ENCODE results near the gene XKRX.

XKRX gene

DNA sequence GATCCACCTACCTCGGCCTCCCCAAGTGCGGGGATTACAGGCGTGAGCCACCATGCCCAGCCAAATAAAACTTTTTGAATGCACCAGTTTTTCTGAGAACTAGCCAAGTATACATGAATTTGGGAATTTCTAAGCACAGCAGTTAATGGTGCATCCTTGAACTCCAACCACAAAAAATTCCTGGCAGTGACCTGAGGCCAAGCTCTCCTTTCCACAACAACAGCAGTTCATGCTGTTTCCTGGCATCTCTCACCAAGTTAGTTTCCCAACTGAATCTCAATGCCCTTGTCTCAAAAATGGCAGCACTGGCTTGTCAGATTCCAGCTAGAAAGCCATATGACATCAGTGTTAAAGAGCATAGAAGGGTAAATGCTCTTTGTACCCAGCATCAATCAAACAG lies 15.9 kb upstream of the XKRX start:
- WGBS, 2 experiments (ENCODE audit: insufficient coverage in 2 of 2), result no CpG with 5 or more reads among the region's 3 CpGs
- no peak overlapping the region for H3K4me3 ChIP-seq (ENCODE audit: extremely low read depth, insufficient read depth, low read length, poor library complexity, severe bottlenecking)
- no peak overlapping the region for H3K27ac ChIP-seq (ENCODE audit: low read depth, low read length, severe bottlenecking)
- no peaks in the 10 kb centered on the region for H3K9me3 ChIP-seq (ENCODE audit: control insufficient read depth, low read length)
- H3K4me1 ChIP-seq (ENCODE audit: control insufficient read depth, insufficient read depth, low read length, poor library complexity, severe bottlenecking), result no peaks in the 10 kb centered on the region
- no peaks in the 10 kb centered on the region for H3K36me3 ChIP-seq (ENCODE audit: control insufficient read depth, insufficient read depth, low read length)

DNA sequence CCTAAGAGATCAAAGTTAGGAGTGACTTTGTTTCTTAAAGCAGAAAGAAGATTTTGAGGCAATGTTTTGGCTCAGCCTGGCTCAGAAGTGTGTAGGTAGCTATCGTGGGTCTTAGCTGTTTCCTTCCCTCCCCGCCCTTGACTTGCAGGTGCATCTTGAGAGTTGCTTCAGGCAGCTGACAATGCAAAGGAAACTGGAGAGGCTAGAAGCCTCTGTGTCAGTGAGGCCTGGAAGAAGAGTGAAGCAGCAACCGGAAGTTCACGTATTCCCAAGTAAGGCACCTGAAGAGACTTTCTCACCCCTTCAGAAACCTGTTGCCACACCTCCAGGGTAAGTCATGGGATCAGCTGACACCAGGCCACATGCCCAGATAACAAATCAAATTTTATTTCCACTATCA lies 10.6 kb upstream of the XKRX start:
- Histone ChIP-seq H3K27ac (ENCODE audit: low read depth, low read length, severe bottlenecking) (no peak overlapping the region), H3K9me3 (ENCODE audit: control insufficient read depth, low read length) (no peaks in the 10 kb centered on the region), H3K36me3 (ENCODE audit: control insufficient read depth, insufficient read depth, low read length) (no peaks in the 10 kb centered on the region), H3K4me3 (ENCODE audit: extremely low read depth, insufficient read depth, low read length, poor library complexity, severe bottlenecking) (no peak overlapping the region), H3K4me1 (ENCODE audit: control insufficient read depth, insufficient read depth, low read length, poor library complexity, severe bottlenecking) (no peaks in the 10 kb centered on the region)
- 33% methylated on average over 1 of the region's 4 CpGs; no CpG with 5 or more reads in 1 of the 2 experiments for WGBS, 2 experiments (ENCODE audit: insufficient coverage in 2 of 2)

DNA sequence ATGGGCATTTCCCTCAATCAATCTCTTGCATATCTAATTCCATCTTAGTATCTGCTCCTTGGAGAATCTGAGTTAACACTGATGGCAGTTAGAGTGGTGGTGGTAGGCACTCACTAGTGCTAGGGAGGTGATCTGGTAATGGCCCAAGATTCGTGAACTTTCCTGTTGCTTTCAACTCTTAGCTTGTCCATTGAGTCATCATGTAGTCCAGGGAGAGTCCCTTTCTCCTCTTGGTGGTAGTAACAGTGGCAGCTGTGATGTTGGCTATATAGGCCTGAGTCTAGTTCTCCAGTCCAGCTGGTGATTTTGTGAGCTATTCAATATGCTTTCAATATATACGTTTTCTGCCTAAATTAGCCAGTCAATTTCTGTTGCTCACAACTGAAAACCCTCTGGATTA lies 7.0 kb upstream of the XKRX start:
- H3K27ac ChIP-seq (ENCODE audit: low read depth, low read length, severe bottlenecking), result no peak overlapping the region
- H3K4me1 ChIP-seq (ENCODE audit: control insufficient read depth, insufficient read depth, low read length, poor library complexity, severe bottlenecking), result no peaks in the 10 kb centered on the region
- 67 to 83% methylated on average over 1 of the region's 2 CpGs for WGBS, 2 experiments (ENCODE audit: insufficient coverage in 2 of 2)
- peaks cover 4% of the 10 kb centered on the region for H3K9me3 ChIP-seq (ENCODE audit: control insufficient read depth, low read length)
- H3K36me3 ChIP-seq (ENCODE audit: control insufficient read depth, insufficient read depth, low read length), result no peaks in the 10 kb centered on the region
- H3K4me3 ChIP-seq (ENCODE audit: extremely low read depth, insufficient read depth, low read length, poor library complexity, severe bottlenecking), result no peak overlapping the region

DNA sequence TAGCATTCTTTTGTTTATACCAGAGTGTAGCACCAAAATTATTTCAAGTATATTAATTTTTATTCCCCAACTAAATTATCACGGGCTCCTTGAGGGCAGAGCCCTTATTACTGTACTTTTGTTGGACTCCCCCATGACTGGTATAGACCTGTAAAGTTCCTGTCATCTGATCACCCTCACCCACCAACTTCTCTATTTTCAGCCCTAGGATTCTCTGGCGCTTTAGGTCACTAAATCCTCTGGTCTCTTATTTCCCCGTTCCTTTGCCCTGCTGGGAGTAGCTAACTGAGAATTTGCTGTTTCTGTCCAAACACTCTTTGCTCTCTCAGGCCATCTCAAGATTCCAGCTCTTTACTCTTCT lies 3.2 kb upstream of the XKRX start:
- 100% methylated on average over 1 of the region's 3 CpGs; no CpG with 5 or more reads in 1 of the 2 experiments for WGBS, 2 experiments (ENCODE audit: insufficient coverage in 2 of 2)
- H3K4me1 ChIP-seq (ENCODE audit: control insufficient read depth, insufficient read depth, low read length, poor library complexity, severe bottlenecking), result no peaks in the 10 kb centered on the region
- no peak overlapping the region for H3K4me3 ChIP-seq (ENCODE audit: extremely low read depth, insufficient read depth, low read length, poor library complexity, severe bottlenecking)
- H3K9me3 ChIP-seq (ENCODE audit: control insufficient read depth, low read length), result peaks cover 4% of the 10 kb centered on the region
- H3K36me3 ChIP-seq (ENCODE audit: control insufficient read depth, insufficient read depth, low read length), result no peaks in the 10 kb centered on the region
- H3K27ac ChIP-seq (ENCODE audit: low read depth, low read length, severe bottlenecking), result no peak overlapping the region

DNA sequence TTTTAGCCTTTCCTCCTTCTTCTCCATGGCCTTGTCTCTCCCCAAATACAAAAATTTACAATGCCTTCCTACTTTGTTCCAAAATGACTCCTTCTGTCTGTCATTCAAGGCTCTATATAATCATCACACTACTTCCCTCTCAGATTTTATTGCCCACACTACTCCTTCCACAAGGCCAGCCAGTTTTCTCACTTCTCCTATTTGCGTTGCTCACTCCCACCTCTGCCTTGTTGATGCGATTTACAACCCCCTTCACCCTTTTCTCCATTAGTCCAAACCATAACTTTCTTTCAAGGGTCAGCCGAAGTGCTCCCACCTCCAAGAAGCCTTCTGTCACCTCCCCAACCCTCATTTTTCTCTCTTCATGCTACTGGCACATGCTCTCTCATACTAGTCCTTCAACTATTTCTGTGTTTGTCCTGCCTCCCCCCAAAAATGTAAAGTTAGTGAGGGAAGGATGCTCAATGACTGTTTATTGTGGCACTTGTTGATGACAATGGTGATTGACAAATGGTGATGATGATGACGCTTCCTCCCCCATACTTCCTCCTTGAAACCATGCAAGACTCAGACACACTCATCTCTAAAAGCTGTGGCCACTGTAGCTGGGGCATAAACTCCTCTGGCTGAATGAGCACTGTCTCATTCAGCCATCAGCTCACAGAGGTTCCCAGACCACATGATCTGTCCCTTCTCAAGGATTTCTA lies 2.7 kb upstream of the XKRX start:
- no peak overlapping the region for H3K4me3 ChIP-seq (ENCODE audit: extremely low read depth, insufficient read depth, low read length, poor library complexity, severe bottlenecking)
- peaks cover 4% of the 10 kb centered on the region for H3K9me3 ChIP-seq (ENCODE audit: control insufficient read depth, low read length)
- no peak overlapping the region for H3K27ac ChIP-seq (ENCODE audit: low read depth, low read length, severe bottlenecking)
- H3K36me3 ChIP-seq (ENCODE audit: control insufficient read depth, insufficient read depth, low read length), result no peaks in the 10 kb centered on the region
- WGBS, 2 experiments (ENCODE audit: insufficient coverage in 2 of 2), result 100% methylated on average over 1 of the region's 4 CpGs
- H3K4me1 ChIP-seq (ENCODE audit: control insufficient read depth, insufficient read depth, low read length, poor library complexity, severe bottlenecking), result no peaks in the 10 kb centered on the region

DNA sequence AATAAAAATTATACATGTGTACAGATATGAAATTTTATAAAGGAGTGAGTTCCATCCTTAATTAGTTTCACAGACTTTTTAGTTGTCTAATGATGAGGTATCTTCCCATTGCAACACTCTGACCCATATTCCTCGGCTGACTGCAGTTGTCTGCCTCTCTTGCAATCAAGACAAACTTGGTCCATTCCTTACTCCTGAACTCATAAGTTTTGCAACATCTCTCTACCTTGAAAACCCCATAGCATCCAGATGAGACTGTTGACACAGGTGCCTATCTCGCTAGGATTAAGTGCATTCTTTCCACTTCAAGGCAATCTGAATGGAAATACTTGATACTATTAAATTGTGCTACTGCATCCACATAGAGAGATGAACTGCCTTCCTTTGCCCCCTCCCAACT lies 2.3 kb downstream of the XKRX start:
- H3K36me3 ChIP-seq (ENCODE audit: control insufficient read depth, insufficient read depth, low read length), result no peaks in the 10 kb centered on the region
- no CpG with 5 or more reads among the region's 2 CpGs for WGBS, 2 experiments (ENCODE audit: insufficient coverage in 2 of 2)
- no peak overlapping the region for H3K4me3 ChIP-seq (ENCODE audit: extremely low read depth, insufficient read depth, low read length, poor library complexity, severe bottlenecking)
- H3K27ac ChIP-seq (ENCODE audit: low read depth, low read length, severe bottlenecking), result no peak overlapping the region
- peaks cover 3% of the 10 kb centered on the region for H3K9me3 ChIP-seq (ENCODE audit: control insufficient read depth, low read length)
- no peaks in the 10 kb centered on the region for H3K4me1 ChIP-seq (ENCODE audit: control insufficient read depth, insufficient read depth, low read length, poor library complexity, severe bottlenecking)

DNA sequence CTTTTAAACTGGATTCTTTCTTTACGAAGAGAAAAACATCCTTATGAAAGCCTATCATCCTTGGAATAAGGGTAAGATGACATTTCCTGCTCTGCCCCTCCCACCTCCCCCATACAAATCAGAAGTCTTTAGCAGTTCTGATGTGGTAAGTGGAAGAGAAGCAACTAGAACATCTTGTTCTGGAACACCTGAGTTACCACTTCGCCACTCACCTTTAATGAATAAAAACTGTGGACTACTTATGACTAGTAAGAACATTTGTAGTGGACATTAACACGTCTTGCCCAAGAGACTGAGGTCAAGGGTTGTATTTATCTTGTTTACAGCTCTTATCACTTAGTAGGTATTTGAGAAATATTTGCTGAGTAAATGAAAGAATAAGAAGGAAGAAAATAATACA lies 4.3 kb downstream of the XKRX start:
- H3K9me3 ChIP-seq (ENCODE audit: control insufficient read depth, low read length), result no peaks in the 10 kb centered on the region
- no peak overlapping the region for H3K27ac ChIP-seq (ENCODE audit: low read depth, low read length, severe bottlenecking)
- no peaks in the 10 kb centered on the region for H3K4me1 ChIP-seq (ENCODE audit: control insufficient read depth, insufficient read depth, low read length, poor library complexity, severe bottlenecking)
- H3K4me3 ChIP-seq (ENCODE audit: extremely low read depth, insufficient read depth, low read length, poor library complexity, severe bottlenecking), result no peak overlapping the region
- no CpG with 5 or more reads among the region's 3 CpGs for WGBS, 2 experiments (ENCODE audit: insufficient coverage in 2 of 2)
- H3K36me3 ChIP-seq (ENCODE audit: control insufficient read depth, insufficient read depth, low read length), result no peaks in the 10 kb centered on the region

DNA sequence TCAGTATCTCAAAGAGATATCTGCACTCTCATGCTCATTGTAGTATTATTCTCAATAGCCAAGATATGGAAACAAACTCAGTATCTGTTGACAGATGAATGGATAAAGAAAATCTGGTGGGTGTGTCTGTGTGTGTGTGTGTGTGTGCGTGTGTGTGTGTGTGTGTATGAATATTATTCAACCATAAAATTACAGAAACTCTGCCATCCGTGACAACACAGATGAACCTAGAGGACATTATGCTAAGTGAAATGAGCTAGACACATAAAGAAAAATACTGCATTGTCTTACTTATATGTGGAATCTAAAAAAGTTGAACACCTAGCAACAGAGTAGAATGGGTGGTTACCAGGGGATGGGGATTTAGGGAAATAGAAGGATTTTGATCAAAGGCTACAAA lies 13.2 kb downstream of the XKRX start:
- no peaks in the 10 kb centered on the region for H3K9me3 ChIP-seq (ENCODE audit: control insufficient read depth, low read length)
- WGBS, 2 experiments (ENCODE audit: insufficient coverage in 2 of 2), result no CpG with 5 or more reads among the region's 2 CpGs
- no peaks in the 10 kb centered on the region for H3K36me3 ChIP-seq (ENCODE audit: control insufficient read depth, insufficient read depth, low read length)
- H3K4me1 ChIP-seq (ENCODE audit: control insufficient read depth, insufficient read depth, low read length, poor library complexity, severe bottlenecking), result peaks cover 4% of the 10 kb centered on the region
- H3K4me3 ChIP-seq (ENCODE audit: extremely low read depth, insufficient read depth, low read length, poor library complexity, severe bottlenecking), result no peak overlapping the region
- no peak overlapping the region for H3K27ac ChIP-seq (ENCODE audit: low read depth, low read length, severe bottlenecking)

DNA sequence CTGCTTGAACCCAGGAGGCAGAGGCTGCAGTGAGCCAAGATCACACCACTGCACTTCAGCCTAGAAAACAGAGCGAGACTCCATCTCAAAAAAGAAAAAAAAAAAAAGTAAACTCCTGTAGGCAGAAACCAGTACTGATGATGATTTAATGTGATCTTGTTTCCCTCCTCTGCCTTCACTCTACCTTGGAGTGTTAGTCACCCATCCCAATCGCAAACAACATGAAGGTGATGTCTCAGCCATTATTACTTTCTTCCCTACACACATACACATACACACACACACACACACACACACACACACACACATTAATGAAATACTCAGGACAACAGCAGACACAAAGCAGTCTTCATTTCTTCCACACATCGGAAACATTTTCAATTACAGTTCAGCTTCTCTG lies 15.6 kb downstream of the XKRX start:
- Histone ChIP-seq H3K36me3 (ENCODE audit: control insufficient read depth, insufficient read depth, low read length) (no peaks in the 10 kb centered on the region), H3K4me1 (ENCODE audit: control insufficient read depth, insufficient read depth, low read length, poor library complexity, severe bottlenecking) (peaks cover 4% of the 10 kb centered on the region), H3K9me3 (ENCODE audit: control insufficient read depth, low read length) (no peaks in the 10 kb centered on the region), H3K4me3 (ENCODE audit: extremely low read depth, insufficient read depth, low read length, poor library complexity, severe bottlenecking) (no peak overlapping the region), H3K27ac (ENCODE audit: low read depth, low read length, severe bottlenecking) (no peak overlapping the region)
- 100% methylated on average over 2 of the region's 3 CpGs; no CpG with 5 or more reads in 1 of the 2 experiments for WGBS, 2 experiments (ENCODE audit: insufficient coverage in 2 of 2)

DNA sequence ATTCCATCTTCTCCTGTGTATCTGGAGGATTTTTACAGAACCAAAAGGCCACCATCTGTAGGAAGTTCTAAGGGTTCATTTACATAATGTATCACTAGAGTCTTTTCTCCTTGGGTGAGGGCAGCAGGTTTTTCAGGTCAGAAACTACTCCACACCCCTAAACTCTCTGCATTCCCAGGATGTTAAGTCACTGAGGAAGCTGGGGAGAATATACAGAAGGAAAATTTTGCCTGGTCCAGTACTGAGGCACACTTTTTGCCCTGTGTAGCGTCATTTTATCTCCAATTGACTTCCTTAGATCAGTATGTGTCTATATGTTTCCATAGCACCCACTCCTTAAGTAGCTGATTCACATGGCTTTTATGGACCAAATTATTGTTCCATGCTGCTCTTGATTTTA lies 17.0 kb downstream of the XKRX start:
- H3K4me3 ChIP-seq (ENCODE audit: extremely low read depth, insufficient read depth, low read length, poor library complexity, severe bottlenecking), result no peak overlapping the region
- H3K27ac ChIP-seq (ENCODE audit: low read depth, low read length, severe bottlenecking), result no peak overlapping the region
- H3K4me1 ChIP-seq (ENCODE audit: control insufficient read depth, insufficient read depth, low read length, poor library complexity, severe bottlenecking), result peaks cover 4% of the 10 kb centered on the region
- H3K36me3 ChIP-seq (ENCODE audit: control insufficient read depth, insufficient read depth, low read length), result no peaks in the 10 kb centered on the region
- no peaks in the 10 kb centered on the region for H3K9me3 ChIP-seq (ENCODE audit: control insufficient read depth, low read length)
- WGBS, 2 experiments (ENCODE audit: insufficient coverage in 2 of 2), result no CpG with 5 or more reads among the region's 1 CpG

DNA sequence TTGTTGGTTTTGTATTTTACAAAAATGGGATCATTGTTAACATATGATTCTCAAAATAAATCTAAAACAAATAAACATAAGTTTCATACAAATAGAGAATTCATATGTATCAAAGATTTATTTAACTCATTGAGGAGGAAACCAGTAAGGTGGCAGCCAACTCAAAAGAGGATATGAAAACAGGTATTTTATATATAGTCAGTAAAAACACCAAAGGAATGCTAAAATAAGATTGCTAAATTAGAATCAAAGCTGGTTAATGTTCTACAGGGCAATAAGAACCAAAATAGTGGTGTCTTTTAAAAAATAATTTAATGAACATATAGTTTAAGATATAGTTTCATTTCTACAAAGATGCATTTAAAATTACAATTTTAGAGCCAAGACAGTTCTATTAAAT lies 23.1 kb downstream of the XKRX start:
- Histone ChIP-seq H3K9me3 (ENCODE audit: control insufficient read depth, low read length) (no peaks in the 10 kb centered on the region), H3K4me1 (ENCODE audit: control insufficient read depth, insufficient read depth, low read length, poor library complexity, severe bottlenecking) (no peaks in the 10 kb centered on the region), H3K4me3 (ENCODE audit: extremely low read depth, insufficient read depth, low read length, poor library complexity, severe bottlenecking) (no peak overlapping the region), H3K27ac (ENCODE audit: low read depth, low read length, severe bottlenecking) (no peak overlapping the region), H3K36me3 (ENCODE audit: control insufficient read depth, insufficient read depth, low read length) (no peaks in the 10 kb centered on the region)

All from mesodermal cell (in vitro differentiated cells).